Measurements from ENCODE around the gene DENND5B. TPM values are rescaled to one million over a fixed set of nuclear protein-coding genes. Genes with fewer than 3 reads are reported as not detected.
A peak's percentile ranks its signal among the peaks of the same experiment; 100 is the strongest.

DENND5B gene
- total and polyA plus RNA-seq, 2 of the 4 experiments (the other 2 are of a cell fraction) = 5.5 to 13.4 TPM

- TF ChIP-seq SMC3 (IDR thresholded peaks at IDR 0.05; ENCODE audit: low read depth, low read length) (no peak), BHLHE40 (IDR thresholded peaks at IDR 0.05; ENCODE audit: low read depth, low read length) (peak; percentile 96)
These were observed 863 bp downstream of the DENND5B start (continued) for GRCh38 chr12:31589904-31590641.

- Histone ChIP-seq H3K14ac (replicated peaks; ENCODE audit: low read depth, low read length) (peak overlapping the region; percentile 84), H3K4ac (ENCODE audit: low read depth, low read length) (peak overlapping the region; percentile 55), H4K5ac (ENCODE audit: low read depth, low read length) (peak overlapping the region; percentile 39; the same call in 1 of the 2 replicates), H3K4me2 (ENCODE audit: low read depth, low read length) (peak overlapping the region; percentile 74), H4K91ac (ENCODE audit: insufficient read depth, low read depth, low read length) (peak overlapping the region; percentile 50; the same call in 1 of the 2 replicates), H3K9ac (ENCODE audit: low read depth, low read length) (peak overlapping the region; percentile 60), H3K56ac (ENCODE audit: extremely low read depth, insufficient read depth, low read length) (peak overlapping the region; percentile 63; the same call in 1 of the 2 replicates), H4K8ac (ENCODE audit: low read depth in 2 of 2, low read length in 2 of 2) (peak overlapping the region; percentile 55 to 83; a peak in 3 of 4 replicates), H2BK120ac (ENCODE audit: low read depth, low read length) (peak overlapping the region; percentile 64), H3K27me3 (ENCODE audit: control insufficient read depth, insufficient read depth, low read length) (no peaks in the 10 kb centered on the region), H2AK5ac (ENCODE audit: low read depth, low read length) (no peak overlapping the region), H2AFZ (replicated peaks; ENCODE audit: low read length, poor library complexity) (peak overlapping the region; percentile 90), H3K18ac (ENCODE audit: low read depth, low read length) (peak overlapping the region; percentile 55; the same call in 1 of the 2 replicates), H4K20me1 (ENCODE audit: insufficient read depth, low read length) (peaks cover 4% of the 10 kb centered on the region), H2BK5ac (ENCODE audit: low read depth, low read length, poor library complexity, severe bottlenecking) (peak overlapping the region; percentile 72), H3K27ac (ENCODE audit: insufficient read depth, low read length) (peak overlapping the region; percentile 79), H3K4me1 (ENCODE audit: control insufficient read depth, insufficient read depth, low read length) (peaks cover 7% of the 10 kb centered on the region), H2AK9ac (replicated peaks; ENCODE audit: low read depth, low read length, poor library complexity) (peak overlapping the region; percentile 74), H3K79me1 (ENCODE audit: low read depth in 1 of 2, low read length in 2 of 2) (peaks cover 15 to 46% of the 10 kb centered on the region in 2 experiments), H2BK15ac (ENCODE audit: low read depth, low read length) (0 out of 3 replicates have a peak overlapping the region, but pooled peaks have one; percentile 12), H3K9me3 (ENCODE audit: control insufficient read depth, insufficient read depth, low read length) (no peaks in the 10 kb centered on the region), H2BK20ac (ENCODE audit: low read depth, low read length) (peak overlapping the region; percentile 27; the same call in 1 of the 2 replicates), H3K23ac (ENCODE audit: low read depth, low read length) (peak overlapping the region; percentile 32), H3K36me3 (ENCODE audit: control insufficient read depth, insufficient read depth, low read length) (no peaks in the 10 kb centered on the region), H3K4me3 (ENCODE audit: insufficient read depth, low read depth, low read length) (peak overlapping the region; percentile 73), H3K9me1 (ENCODE audit: insufficient read depth, low read length) (0 out of 2 replicates have a peak, but pooled peaks cover 3% of the 10 kb centered on the region)
- WGBS, 2 experiments (ENCODE audit: extremely low coverage in 2 of 2, insufficient read length in 1 of 2) = 4% methylated on average over 11 of the region's 15 CpGs; no CpG with 5 or more reads in 1 of the 2 experiments
- in situ Hi-C loops (cut with MboI; ENCODE audit: low sequenced_read_pairs) (loop anchor here (10.0 to 25.0 kb wide), 2 partner anchors 55 to 152 kb away; no protein-coding TSS in a partner anchor), intact Hi-C loops (cut with micrococcal nuclease) (no loop called here), dilution Hi-C loops (cut with HindIII; ENCODE audit: low sequenced_read_pairs, unreplicated experiment) (no loop called here)
- CTCF ChIA-PET = interaction anchor here (1.5 kb wide), 1 partner anchor 187 kb away, joined by 3 read pairs; no protein-coding TSS in a partner anchor
- no TSS peak for BruUV-seq (replicated peaks)
- no peak for DNase-seq
- TF ChIP-seq MAZ (IDR thresholded peaks at IDR 0.05; ENCODE audit: borderline replicate concordance, low read depth, low read length) (peak; percentile 49; the same call in 1 of the 2 replicates), RFX5 (IDR thresholded peaks at IDR 0.05; ENCODE audit: low read depth, low read length) (no peak)
- POLR2A ChIA-PET (ENCODE audit: unreplicated experiment) = no interaction called here
- ATAC-seq (ENCODE audit: low read depth) = no peak; the same call in 1 of the 2 replicates
These were observed 1.4 kb downstream of the DENND5B start for GRCh38 chr12:31589598-31589903.

Data from IMR-90 (cell line).